Iris pigment epithelial cell (primary cell): ENCODE results near the gene SH3RF2.
"Not testable (repeated sequence)": the region's sequence is repeated elsewhere in the genome, so short reads cannot be mapped to it uniquely, and the experiment has no call there.

ENCODE experiments used
- DNase-seq: peaks from one replicate; pipeline ENCODE4 v3.0.0-alpha.2; 2011; ENCODE audit warnings: low read depth

The SH3RF2 gene

GRCh38 chr5:145949474-145949873 lies 13.1 kb downstream of the SH3RF2 start:
- DNase-seq, result no peak

GRCh38 chr5:145951071-145951470 lies 14.7 kb downstream of the SH3RF2 start:
- no peak for DNase-seq

- DNase-seq, result no peak
These were observed 16.8 kb downstream of the SH3RF2 start for GRCh38 chr5:145953202-145953601.

- not testable (repeated sequence) for DNase-seq
These were observed 17.8 kb downstream of the SH3RF2 start for GRCh38 chr5:145954140-145954539.

GRCh38 chr5:145957388-145957787 lies 21.0 kb downstream of the SH3RF2 start:
- DNase-seq, result no peak

GRCh38 chr5:145958436-145958835 lies 22.1 kb downstream of the SH3RF2 start:
- DNase-seq, result no peak

- no peak for DNase-seq
These were observed 23.8 kb downstream of the SH3RF2 start for GRCh38 chr5:145960166-145960565.

- DNase-seq, result no peak
These were observed 24.6 kb downstream of the SH3RF2 start for GRCh38 chr5:145960848-145961600.

- DNase-seq, result no peak
These were observed 25.6 kb downstream of the SH3RF2 start for GRCh38 chr5:145962001-145962400.

GRCh38 chr5:145964008-145964407 lies 27.6 kb downstream of the SH3RF2 start:
- not testable (repeated sequence) for DNase-seq

GRCh38 chr5:145965804-145966203 lies 29.4 kb downstream of the SH3RF2 start:
- DNase-seq, result no peak

GRCh38 chr5:145967296-145967695 lies 30.9 kb downstream of the SH3RF2 start:
- DNase-seq, result no peak

GRCh38 chr5:145968970-145969713 lies 32.8 kb downstream of the SH3RF2 start:
- DNase-seq, result no peak

- no peak for DNase-seq
These were observed 33.3 kb downstream of the SH3RF2 start for GRCh38 chr5:145969714-145970092.

- DNase-seq, result no peak
These were observed 34.7 kb downstream of the SH3RF2 start for GRCh38 chr5:145971108-145971507.

- DNase-seq, result no peak
These were observed 35.3 kb downstream of the SH3RF2 start for GRCh38 chr5:145971701-145972100.

GRCh38 chr5:145975001-145975360 lies 38.6 kb downstream of the SH3RF2 start:
- no peak for DNase-seq

GRCh38 chr5:145975361-145976066 lies 39.1 kb downstream of the SH3RF2 start:
- DNase-seq, result peak; percentile 81

GRCh38 chr5:145976431-145977155 lies 40.2 kb downstream of the SH3RF2 start:
- no peak for DNase-seq

- no peak for DNase-seq
These were observed 41.8 kb downstream of the SH3RF2 start for GRCh38 chr5:145978171-145978570.

- no peak for DNase-seq
These were observed 42.3 kb downstream of the SH3RF2 start for GRCh38 chr5:145978708-145979107.
